ENCODE data around the gene INSR.
"Not testable (repeated sequence)": the region's sequence is repeated elsewhere in the genome, so short reads cannot be mapped to it uniquely, and the experiment has no call there.

INSR gene

DNA sequence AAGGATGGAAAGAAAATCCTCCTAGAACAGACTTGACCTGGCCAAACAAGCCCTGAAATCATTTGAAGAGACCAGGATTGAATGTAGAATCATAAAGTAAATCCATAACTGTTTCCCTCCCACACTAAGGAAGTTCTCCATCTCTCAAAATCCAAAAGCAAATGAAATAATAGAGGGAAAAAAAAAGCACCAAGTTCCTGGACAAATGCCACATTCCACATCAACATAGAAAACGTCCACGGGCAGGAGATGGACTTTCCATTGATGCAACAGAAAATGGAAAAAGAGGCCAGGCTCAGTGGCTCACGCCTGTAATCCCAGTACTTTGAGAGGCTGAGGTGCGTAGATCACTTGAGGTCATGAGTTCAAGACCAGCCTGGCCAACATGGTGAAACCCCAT, 56.2 kb downstream of the INSR start:
- no peak for DNase-seq (ENCODE audit: low read depth)
- H3K4me3 ChIP-seq (ENCODE audit: low read length): no peak overlapping the region
- TF ChIP-seq, protein P1, sequence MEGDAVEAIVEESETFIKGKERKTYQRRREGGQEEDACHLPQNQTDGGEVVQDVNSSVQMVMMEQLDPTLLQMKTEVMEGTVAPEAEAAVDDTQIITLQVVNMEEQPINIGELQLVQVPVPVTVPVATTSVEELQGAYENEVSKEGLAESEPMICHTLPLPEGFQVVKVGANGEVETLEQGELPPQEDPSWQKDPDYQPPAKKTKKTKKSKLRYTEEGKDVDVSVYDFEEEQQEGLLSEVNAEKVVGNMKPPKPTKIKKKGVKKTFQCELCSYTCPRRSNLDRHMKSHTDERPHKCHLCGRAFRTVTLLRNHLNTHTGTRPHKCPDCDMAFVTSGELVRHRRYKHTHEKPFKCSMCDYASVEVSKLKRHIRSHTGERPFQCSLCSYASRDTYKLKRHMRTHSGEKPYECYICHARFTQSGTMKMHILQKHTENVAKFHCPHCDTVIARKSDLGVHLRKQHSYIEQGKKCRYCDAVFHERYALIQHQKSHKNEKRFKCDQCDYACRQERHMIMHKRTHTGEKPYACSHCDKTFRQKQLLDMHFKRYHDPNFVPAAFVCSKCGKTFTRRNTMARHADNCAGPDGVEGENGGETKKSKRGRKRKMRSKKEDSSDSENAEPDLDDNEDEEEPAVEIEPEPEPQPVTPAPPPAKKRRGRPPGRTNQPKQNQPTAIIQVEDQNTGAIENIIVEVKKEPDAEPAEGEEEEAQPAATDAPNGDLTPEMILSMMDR (IDR thresholded peaks at IDR 0.05; ENCODE audit: insufficient read depth, low read depth, low read length, missing control alignments): no peak

DNA sequence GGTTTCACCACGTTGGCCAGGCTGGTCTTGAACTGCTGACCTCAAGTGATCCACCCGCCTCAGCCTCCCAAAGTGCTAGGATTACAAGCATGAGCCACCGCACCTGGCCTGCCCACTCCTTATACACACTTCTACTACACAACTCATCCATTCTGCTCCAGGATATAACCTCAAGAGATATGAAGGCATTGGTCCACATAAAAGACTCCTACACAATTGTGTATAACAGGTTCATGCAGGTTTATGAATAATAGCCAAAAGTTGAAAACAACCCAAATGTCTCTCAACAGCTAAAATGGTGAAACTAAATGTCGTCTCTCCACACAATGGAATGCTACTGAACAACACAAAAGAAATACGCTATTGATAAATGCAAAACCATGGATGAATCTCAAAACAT, 58.1 kb downstream of the INSR start:
- no peak for DNase-seq (ENCODE audit: low read depth)
- TF ChIP-seq, protein P1 (IDR thresholded peaks at IDR 0.05; ENCODE audit: insufficient read depth, low read depth, low read length, missing control alignments): no peak
- no peak overlapping the region for H3K4me3 ChIP-seq (ENCODE audit: low read length)

DNA sequence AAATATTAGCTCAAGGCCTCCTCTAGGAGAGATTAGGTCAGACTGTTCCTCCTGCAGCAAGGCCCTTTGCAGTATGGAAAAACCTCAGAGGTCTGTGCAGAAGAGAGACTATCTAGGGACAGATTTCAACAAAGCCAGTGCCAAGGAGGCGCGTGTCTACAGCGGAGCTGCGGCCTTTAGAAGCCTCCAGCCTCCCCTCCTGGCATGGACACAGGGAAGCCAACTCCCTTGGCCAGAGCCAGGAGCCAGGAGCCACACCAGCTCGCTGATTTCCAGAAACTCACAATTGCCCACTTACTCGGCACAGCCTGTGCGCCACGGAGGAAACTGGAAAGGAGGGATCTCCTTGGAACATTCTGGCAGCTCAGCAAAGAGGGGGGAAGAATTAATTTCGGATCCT, 63.4 kb downstream of the INSR start:
- H3K4me3 ChIP-seq (ENCODE audit: low read length): no peak overlapping the region
- no peak for DNase-seq (ENCODE audit: low read depth)
- TF ChIP-seq, protein P1 (IDR thresholded peaks at IDR 0.05; ENCODE audit: insufficient read depth, low read depth, low read length, missing control alignments): no peak

DNA sequence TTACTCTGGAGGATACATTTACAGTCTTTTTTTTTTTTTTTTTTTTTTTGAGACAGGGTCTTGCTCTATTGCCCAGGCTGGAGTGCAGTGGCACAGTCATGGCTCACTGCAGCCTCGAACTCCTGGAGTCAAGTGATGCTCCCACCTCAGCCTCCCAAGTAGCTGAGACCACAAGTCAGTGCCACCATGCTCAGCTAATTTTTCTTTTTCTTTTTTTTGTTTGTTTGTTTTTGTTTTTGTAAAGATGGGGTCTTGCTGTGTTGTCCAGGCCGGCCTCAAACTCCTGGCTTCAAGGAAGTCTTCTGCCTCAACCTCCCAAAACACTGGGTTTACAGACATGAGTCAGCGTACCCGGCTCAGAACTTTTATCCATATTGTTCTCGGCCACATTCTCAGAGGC, 64.5 kb downstream of the INSR start:
- H3K4me3 ChIP-seq (ENCODE audit: low read length): no peak overlapping the region
- TF ChIP-seq, protein P1 (IDR thresholded peaks at IDR 0.05; ENCODE audit: insufficient read depth, low read depth, low read length, missing control alignments): no peak
- DNase-seq (ENCODE audit: low read depth): no peak

DNA sequence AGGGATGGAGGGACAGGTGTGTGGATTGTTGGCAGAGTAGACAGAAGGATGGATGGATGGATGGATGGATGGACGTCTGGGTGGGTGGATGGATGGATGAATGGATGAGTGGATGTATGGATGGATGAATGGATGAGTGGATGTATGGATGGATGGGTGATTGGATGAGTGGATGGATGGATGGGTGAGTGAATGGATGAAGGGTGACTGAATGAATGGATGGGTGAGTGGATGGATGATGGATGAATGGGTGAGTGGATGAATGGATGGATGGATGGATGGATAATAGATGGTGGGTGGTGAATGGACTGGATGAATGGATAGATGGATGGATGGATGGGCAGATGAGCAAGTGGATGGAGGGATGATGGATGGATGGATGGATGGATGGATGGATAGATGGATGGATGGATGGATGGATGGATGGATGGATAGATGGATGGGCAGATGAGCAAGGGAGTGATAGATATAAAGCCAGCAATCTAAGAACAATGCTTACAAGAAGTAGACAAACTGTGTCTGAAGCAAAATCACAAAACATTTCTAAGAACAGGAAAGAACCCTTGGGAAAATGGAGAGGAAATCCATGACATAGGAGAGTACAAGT, 65.2 kb downstream of the INSR start:
- TF ChIP-seq, protein P1 (IDR thresholded peaks at IDR 0.05; ENCODE audit: insufficient read depth, low read depth, low read length, missing control alignments): no peak
- DNase-seq (ENCODE audit: low read depth): no peak
- no peak overlapping the region for H3K4me3 ChIP-seq (ENCODE audit: low read length)

DNA sequence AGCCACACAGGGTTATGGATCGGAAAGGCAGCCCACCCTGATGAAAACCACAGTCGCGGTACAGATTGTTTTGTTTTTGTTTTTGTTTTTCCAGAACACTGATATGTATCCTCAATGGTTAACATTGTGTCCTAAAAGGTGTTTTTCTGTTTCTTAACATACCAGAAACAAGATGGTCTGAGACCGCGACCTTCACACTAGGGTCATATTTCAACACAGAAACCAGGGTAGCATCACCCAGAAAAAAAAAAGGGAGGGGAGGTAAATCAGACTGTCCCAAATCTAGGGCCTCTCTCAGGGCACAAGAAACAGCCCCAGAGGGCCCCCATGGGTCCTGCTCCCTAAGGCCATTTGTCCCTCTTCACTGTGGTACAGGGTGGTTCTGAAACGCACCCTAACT, 66.5 kb downstream of the INSR start:
- TF ChIP-seq, protein P1 (IDR thresholded peaks at IDR 0.05; ENCODE audit: insufficient read depth, low read depth, low read length, missing control alignments): no peak
- no peak for DNase-seq (ENCODE audit: low read depth)

DNA sequence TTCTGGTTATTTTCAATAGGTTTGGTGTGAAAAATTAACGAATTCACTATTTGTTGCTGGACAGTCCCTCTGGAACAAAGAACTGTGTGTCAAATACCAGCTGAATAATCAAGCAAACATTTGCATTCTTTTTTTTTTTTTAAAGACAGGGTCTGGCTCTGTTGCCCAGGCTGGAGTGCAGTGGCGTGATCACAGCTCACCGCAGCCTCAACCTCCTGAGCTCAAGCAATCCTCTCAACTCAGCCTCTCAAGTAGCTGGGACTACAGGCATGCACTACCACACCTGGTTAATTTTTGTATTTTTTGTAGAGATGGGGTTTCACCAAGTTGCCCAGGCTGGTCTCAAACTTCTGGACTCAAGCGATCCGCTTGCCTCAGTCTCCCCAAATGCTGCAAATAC, 67.1 kb downstream of the INSR start:
- H3K4me3 ChIP-seq (ENCODE audit: low read length); DNase-seq (ENCODE audit: low read depth): not testable (repeated sequence)

More for the DNA sequence above, 66.5 kb downstream of the INSR start:
- H3K4me3 ChIP-seq (ENCODE audit: low read length): no peak overlapping the region

All from epithelial cell of esophagus (primary cell).